OCI-LY7 (cell line): Measurements from ENCODE around the gene CEP295NL. TPM values are rescaled to one million over a fixed set of nuclear protein-coding genes. Genes with fewer than 3 reads are reported as not detected.

Experiments
- BruUV-seq: library from RNA; stranded (reverse); fragments of 400-500 nt; replicated peaks from 2 replicates; lab custom pipeline; 2021; lab: Mats Ljungman, UMichigan
- CTCF ChIA-PET: fragments of 300-600 bp; sonication (Branson Sonifier 250); formaldehyde crosslinking; loops from one replicate; lab custom pipeline; 2022; ENCODE audit warnings: antibody characterized with exemption; ENCODE audit not compliant: unreplicated experiment; lab: Charles Lee
- POLR2A ChIA-PET: fragments of 300-600 bp; sonication (Branson Sonifier 250); formaldehyde crosslinking; loops from one replicate; lab custom pipeline; 2022; ENCODE audit warnings: antibody characterized with exemption; lab: Charles Lee
- DNase-seq: peaks from one replicate; pipeline ENCODE4 v3.0.0-alpha.2; 2015; ENCODE audit warnings: low spot score
- H2AFZ ChIP-seq: fragments of 200-600 bp; sonication (generic), shearing (Covaris generic); 2 replicates; pipeline ENCODE4 v1.6.1; 2014; ENCODE audit warnings: mild to moderate bottlenecking, antibody characterized with exemption, low read length, moderate library complexity
- H3K27ac ChIP-seq: fragments of 200-600 bp; sonication (generic); 2 replicates; pipeline ENCODE4 v1.5.1; 2014; ENCODE audit warnings: mixed run types, low read depth, mild to moderate bottlenecking, moderate library complexity, low read length, inconsistent platforms; ENCODE audit not compliant: poor library complexity, severe bottlenecking
- H3K36me3 ChIP-seq: fragments of 200-600 bp; sonication (generic); 2 replicates; pipeline ENCODE4 v1.6.1; 2014; ENCODE audit warnings: mild to moderate bottlenecking, antibody characterized with exemption, low read length, moderate library complexity, mixed read lengths; ENCODE audit not compliant: insufficient read depth
- H3K4me1 ChIP-seq: fragments of 200-600 bp; sonication (generic); 2 replicates; pipeline ENCODE4 v1.5.1; 2014; ENCODE audit warnings: mild to moderate bottlenecking, low read length; ENCODE audit not compliant: insufficient read depth, poor library complexity, severe bottlenecking
- H3K4me2 ChIP-seq: fragments of 200-600 bp; sonication (generic); 2 replicates; pipeline ENCODE4 v1.6.1; 2014; ENCODE audit warnings: mild to moderate bottlenecking, low read length
- H3K4me3 ChIP-seq: fragments of 200-600 bp; sonication (generic); 2 replicates; pipeline ENCODE4 v1.5.1; 2014; ENCODE audit warnings: mild to moderate bottlenecking, low read depth, low read length; ENCODE audit not compliant: poor library complexity, severe bottlenecking
- H3K79me2 ChIP-seq: fragments of 200-600 bp; sonication (generic); 2 replicates; pipeline ENCODE4 v1.6.1; 2016; ENCODE audit warnings: low read depth, mild to moderate bottlenecking, low read length, moderate library complexity, mixed read lengths; ENCODE audit not compliant: insufficient read depth
- H3K9me2 ChIP-seq: fragments of 200-600 bp; sonication (generic); 2 replicates; pipeline ENCODE4 v1.6.1; 2016; ENCODE audit warnings: mild to moderate bottlenecking, low read length, mixed read lengths; ENCODE audit not compliant: insufficient read depth
- H3K9me3 ChIP-seq: fragments of 200-600 bp; sonication (generic); 2 replicates; pipeline ENCODE4 v1.6.1; 2014; ENCODE audit warnings: mild to moderate bottlenecking, mixed run types, low read length, mixed read lengths
- H4K20me1 ChIP-seq: fragments of 200-600 bp; sonication (generic); 2 replicates; pipeline ENCODE4 v1.6.1; 2014; ENCODE audit warnings: mild to moderate bottlenecking, antibody characterized with exemption, low read length, moderate library complexity, mixed read lengths; ENCODE audit not compliant: insufficient read depth
- CTCF ChIP-seq: fragments of 200-600 bp; sonication (generic); conservative IDR thresholded peaks from 2 replicates; pipeline ENCODE4 v1.5.1; 2014; ENCODE audit warnings: mild to moderate bottlenecking, antibody characterized with exemption, low read length, moderate library complexity, mixed read lengths
- EZH2phosphoT487 ChIP-seq: fragments of 200-600 bp; sonication (generic); IDR thresholded peaks from 2 replicates; pipeline ENCODE4 v1.6.1; 2018; ENCODE audit warnings: low read depth, borderline replicate concordance, mild to moderate bottlenecking, mixed run types, antibody characterized with exemption, low read length, moderate library complexity, mixed read lengths
- intact Hi-C: fragments of 100-400 bp; cut with micrococcal nuclease; formaldehyde crosslinking; loops from one replicate; pipeline ENCODE4 v1.10.0; 2022; ENCODE audit not compliant: unreplicated experiment
- total RNA-seq, 2 experiments: library from RNA; depleted of rRNA in 1 of 2; stranded (reverse); fragments of >200 nt in 1 of 2; shearing (Covaris generic) in 1 of 2; gene quantifications; 2 replicates each; pipeline ENCODE4 v1.2.3, GENCODE V29; 2014 to 2022

CEP295NL gene
- total RNA-seq, 2 experiments from 2014 or later, result not detected

DNA sequence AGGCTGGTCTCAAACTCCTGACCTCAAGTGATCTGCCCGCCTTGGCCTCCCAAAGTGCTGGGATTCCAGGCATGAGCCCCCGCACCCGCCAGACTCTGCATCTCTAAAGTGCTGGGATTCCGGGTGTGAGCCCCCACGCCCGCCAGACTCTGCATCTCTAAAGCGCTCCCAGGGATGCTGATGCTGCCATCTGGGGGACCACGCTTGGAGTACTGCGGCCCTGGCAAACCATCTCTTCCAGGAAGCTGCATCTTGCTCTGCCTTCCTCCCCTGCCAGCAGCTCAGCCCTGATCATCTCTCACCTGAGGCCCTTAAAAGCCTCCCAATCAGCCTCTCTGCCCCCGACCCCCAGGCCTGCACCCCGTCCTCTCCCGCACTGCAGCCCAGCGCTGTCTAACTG, 4.1 kb downstream of the CEP295NL start:
- Histone ChIP-seq H3K36me3 (no peaks in the 10 kb centered on the region), H4K20me1 (no peaks in the 10 kb centered on the region), H3K27ac (no peak overlapping the region), H3K4me2 (no peak overlapping the region), H2AFZ (no peak overlapping the region), H3K9me2 (no peaks in the 10 kb centered on the region), H3K9me3 (no peaks in the 10 kb centered on the region), H3K79me2 (no peaks in the 10 kb centered on the region), H3K4me1 (no peaks in the 10 kb centered on the region), H3K4me3 (no peak overlapping the region)
- no peak for TF ChIP-seq EZH2phosphoT487
- TF ChIP-seq CTCF, result no peak
- BruUV-seq, result no TSS peak
- intact Hi-C loops, result no loop called here
- POLR2A ChIA-PET, result no interaction called here
- CTCF ChIA-PET, result no interaction called here
- no peak for DNase-seq

DNA sequence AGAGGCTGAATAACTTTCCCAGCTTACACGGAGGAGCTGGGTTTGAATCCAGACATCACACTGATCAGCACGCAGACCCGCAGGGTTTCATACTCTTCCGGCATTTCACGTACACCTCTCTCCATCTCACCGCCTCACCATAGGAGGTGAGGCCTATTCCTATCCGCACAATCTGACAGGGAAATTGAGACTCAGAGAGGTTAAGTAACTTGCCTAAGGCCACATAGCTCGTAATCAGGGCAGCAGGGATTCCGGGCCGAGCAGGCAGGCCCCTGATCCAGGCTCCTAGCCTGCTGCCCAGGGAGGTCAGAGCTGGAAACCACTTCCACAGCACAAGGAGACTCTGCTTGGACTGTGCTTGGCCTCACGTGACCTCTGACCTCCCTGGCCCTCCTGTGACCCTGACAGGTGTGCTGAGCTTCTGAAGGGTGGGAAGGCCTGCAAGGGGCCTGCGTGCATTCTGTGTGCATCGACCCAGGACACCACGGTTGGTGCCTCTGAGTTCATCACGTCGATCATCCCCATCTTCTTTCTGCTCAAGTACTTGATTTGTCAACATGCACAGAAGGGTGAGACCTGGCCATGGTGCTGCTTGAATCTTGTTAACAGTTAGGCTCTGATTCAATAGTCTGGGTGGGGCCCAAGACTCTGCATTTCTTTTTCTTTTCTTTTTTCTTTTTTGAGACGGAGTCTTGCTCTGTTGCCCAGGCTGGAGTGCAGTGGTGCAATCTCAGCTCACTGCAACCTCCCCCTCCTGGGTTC, 4.7 kb downstream of the CEP295NL start:
- ChIA-PET POLR2A (no interaction called here), CTCF (no interaction called here)
- Histone ChIP-seq H3K27ac (no peak overlapping the region), H2AFZ (no peak overlapping the region), H3K4me1 (no peaks in the 10 kb centered on the region), H3K4me2 (no peak overlapping the region), H3K36me3 (no peaks in the 10 kb centered on the region), H3K79me2 (no peaks in the 10 kb centered on the region), H4K20me1 (no peaks in the 10 kb centered on the region), H3K9me2 (no peaks in the 10 kb centered on the region), H3K9me3 (no peaks in the 10 kb centered on the region), H3K4me3 (no peak overlapping the region)
- no peak for DNase-seq
- TF ChIP-seq EZH2phosphoT487 (no peak), CTCF (no peak)
- intact Hi-C loops, result no loop called here
- BruUV-seq, result no TSS peak

DNA sequence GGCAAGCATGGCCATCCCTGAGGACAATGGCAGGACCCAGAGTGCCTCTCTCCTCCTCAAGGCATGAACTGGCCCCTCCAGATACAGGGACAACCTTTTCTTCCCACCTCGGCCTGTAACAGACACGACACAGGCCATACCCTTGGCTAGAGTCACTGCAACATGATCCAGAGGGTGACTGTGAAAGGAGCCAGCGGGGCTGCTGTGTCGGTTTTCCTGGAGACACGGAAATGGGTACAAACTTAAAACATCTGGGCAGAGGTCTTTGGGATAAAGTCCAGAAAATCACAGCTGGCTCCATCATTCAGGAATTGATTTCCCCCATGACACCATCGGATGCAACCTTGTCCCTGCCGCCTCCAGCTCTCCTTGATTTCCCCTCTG, 5.3 kb downstream of the CEP295NL start:
- ChIA-PET POLR2A (no interaction called here), CTCF (no interaction called here)
- no peaks in the 10 kb centered on the region for H3K79me2 ChIP-seq
- H3K36me3 ChIP-seq, result no peaks in the 10 kb centered on the region
- H3K4me1 ChIP-seq, result no peaks in the 10 kb centered on the region
- no peak overlapping the region for H3K4me2 ChIP-seq
- no peaks in the 10 kb centered on the region for H3K9me3 ChIP-seq
- no peak overlapping the region for H3K27ac ChIP-seq
- no peak for DNase-seq
- no peaks in the 10 kb centered on the region for H3K9me2 ChIP-seq
- no peak overlapping the region for H3K4me3 ChIP-seq
- BruUV-seq, result no TSS peak
- H4K20me1 ChIP-seq, result no peaks in the 10 kb centered on the region
- intact Hi-C loops, result no loop called here
- no peak overlapping the region for H2AFZ ChIP-seq
- TF ChIP-seq EZH2phosphoT487 (no peak), CTCF (no peak)
